ENCODE data around the gene BOK.
"Not testable (repeated sequence)": the region's sequence is repeated elsewhere in the genome, so short reads cannot be mapped to it uniquely, and the experiment has no call there.

The BOK gene

GRCh38 chr2:241563981-241564595 is 5.5 kb downstream of the BOK start:
- peak overlapping the region; percentile 82 for H3K27ac ChIP-seq (ENCODE audit: low read depth, low read length)
- H3K36me3 ChIP-seq (ENCODE audit: control insufficient read depth, insufficient read depth, low read length), result no peaks in the 10 kb centered on the region
- H3K27me3 ChIP-seq (ENCODE audit: control insufficient read depth, insufficient read depth, low read length), result no peaks in the 10 kb centered on the region
- H3K4me1 ChIP-seq (ENCODE audit: control insufficient read depth, insufficient read depth, low read length), result peaks cover 37% of the 10 kb centered on the region
- no peak overlapping the region for H3K9ac ChIP-seq (ENCODE audit: low read length)
- peak overlapping the region; percentile 9 for H3K4me3 ChIP-seq (ENCODE audit: low read length)

- Histone ChIP-seq H3K4me1 (ENCODE audit: control insufficient read depth, insufficient read depth, low read length) (peaks cover 37% of the 10 kb centered on the region), H3K4me3 (ENCODE audit: low read length) (no peak overlapping the region), H3K9ac (ENCODE audit: low read length) (no peak overlapping the region), H3K36me3 (ENCODE audit: control insufficient read depth, insufficient read depth, low read length) (no peaks in the 10 kb centered on the region), H3K27me3 (ENCODE audit: control insufficient read depth, insufficient read depth, low read length) (no peaks in the 10 kb centered on the region), H3K27ac (ENCODE audit: low read depth, low read length) (peak overlapping the region; percentile 82)
These were observed 6.3 kb downstream of the BOK start for GRCh38 chr2:241564596-241565410.

GRCh38 chr2:241565411-241565810 is 6.9 kb downstream of the BOK start:
- H3K9ac ChIP-seq (ENCODE audit: low read length), result no peak overlapping the region
- no peak overlapping the region for H3K4me3 ChIP-seq (ENCODE audit: low read length)
- H3K27ac ChIP-seq (ENCODE audit: low read depth, low read length), result peak overlapping the region; percentile 82
- no peaks in the 10 kb centered on the region for H3K36me3 ChIP-seq (ENCODE audit: control insufficient read depth, insufficient read depth, low read length)
- peaks cover 32% of the 10 kb centered on the region for H3K4me1 ChIP-seq (ENCODE audit: control insufficient read depth, insufficient read depth, low read length)
- H3K27me3 ChIP-seq (ENCODE audit: control insufficient read depth, insufficient read depth, low read length), result no peaks in the 10 kb centered on the region

DNA sequence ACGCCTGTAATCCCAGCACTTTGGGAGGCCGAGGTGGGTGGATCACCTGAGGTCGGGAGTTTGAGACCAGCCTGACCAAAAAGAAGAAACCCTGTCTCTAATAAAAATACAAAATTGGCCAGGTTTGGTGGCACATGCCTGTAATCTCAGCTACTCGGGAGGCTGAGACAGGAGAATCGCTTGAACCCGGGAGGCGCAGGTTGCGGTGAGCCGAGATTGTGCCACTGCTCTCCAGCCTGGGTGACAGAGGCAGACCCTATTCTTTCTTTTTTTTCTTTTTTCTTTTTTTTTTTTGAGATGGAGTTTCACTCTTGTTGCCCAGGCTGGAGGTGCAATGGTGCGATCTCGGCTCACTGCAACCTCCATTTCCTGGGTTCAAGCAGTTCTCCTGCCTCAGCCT is 7.5 kb downstream of the BOK start:
- H3K27me3 ChIP-seq (ENCODE audit: control insufficient read depth, insufficient read depth, low read length); H3K36me3 ChIP-seq (ENCODE audit: control insufficient read depth, insufficient read depth, low read length); H3K9ac ChIP-seq (ENCODE audit: low read length); H3K27ac ChIP-seq (ENCODE audit: low read depth, low read length); H3K4me3 ChIP-seq (ENCODE audit: low read length): not testable (repeated sequence)
- H3K4me1 ChIP-seq (ENCODE audit: control insufficient read depth, insufficient read depth, low read length), result peaks cover 29% of the 10 kb centered on the region

GRCh38 chr2:241566468-241566867 is 7.9 kb downstream of the BOK start:
- Histone ChIP-seq H3K36me3 (ENCODE audit: control insufficient read depth, insufficient read depth, low read length) (no peaks in the 10 kb centered on the region), H3K4me1 (ENCODE audit: control insufficient read depth, insufficient read depth, low read length) (peaks cover 26% of the 10 kb centered on the region), H3K4me3 (ENCODE audit: low read length) (no peak overlapping the region), H3K27ac (ENCODE audit: low read depth, low read length) (no peak overlapping the region), H3K9ac (ENCODE audit: low read length) (no peak overlapping the region), H3K27me3 (ENCODE audit: control insufficient read depth, insufficient read depth, low read length) (no peaks in the 10 kb centered on the region)

DNA sequence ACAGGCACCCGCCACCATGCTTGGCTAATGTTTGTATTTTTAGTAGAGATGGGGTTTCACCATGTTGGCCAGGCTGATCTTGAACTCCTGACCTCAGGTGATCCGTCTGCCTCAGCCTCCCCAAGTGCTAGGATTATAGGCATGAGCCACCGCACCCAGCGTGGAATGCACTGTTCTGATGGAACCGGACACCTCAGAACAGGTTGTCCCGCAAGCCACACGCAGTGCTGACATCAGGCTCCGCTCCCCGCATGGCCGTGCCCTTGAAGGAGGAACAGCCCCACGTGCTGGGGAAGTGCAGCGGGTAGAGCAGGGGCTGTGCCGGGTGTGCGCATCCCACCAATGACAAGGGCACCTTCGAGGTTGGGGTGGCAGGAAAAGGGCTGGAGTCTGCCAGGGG is 8.7 kb downstream of the BOK start:
- not testable (repeated sequence) for H3K9ac ChIP-seq (ENCODE audit: low read length); H3K27ac ChIP-seq (ENCODE audit: low read depth, low read length); H3K36me3 ChIP-seq (ENCODE audit: control insufficient read depth, insufficient read depth, low read length); H3K4me3 ChIP-seq (ENCODE audit: low read length); H3K27me3 ChIP-seq (ENCODE audit: control insufficient read depth, insufficient read depth, low read length)
- peaks cover 23% of the 10 kb centered on the region for H3K4me1 ChIP-seq (ENCODE audit: control insufficient read depth, insufficient read depth, low read length)

GRCh38 chr2:241567776-241568175 is 9.2 kb downstream of the BOK start:
- Histone ChIP-seq H3K9ac (ENCODE audit: low read length) (no peak overlapping the region), H3K27me3 (ENCODE audit: control insufficient read depth, insufficient read depth, low read length) (no peaks in the 10 kb centered on the region), H3K27ac (ENCODE audit: low read depth, low read length) (no peak overlapping the region), H3K36me3 (ENCODE audit: control insufficient read depth, insufficient read depth, low read length) (peaks cover 2% of the 10 kb centered on the region), H3K4me1 (ENCODE audit: control insufficient read depth, insufficient read depth, low read length) (peaks cover 22% of the 10 kb centered on the region), H3K4me3 (ENCODE audit: low read length) (no peak overlapping the region)

DNA sequence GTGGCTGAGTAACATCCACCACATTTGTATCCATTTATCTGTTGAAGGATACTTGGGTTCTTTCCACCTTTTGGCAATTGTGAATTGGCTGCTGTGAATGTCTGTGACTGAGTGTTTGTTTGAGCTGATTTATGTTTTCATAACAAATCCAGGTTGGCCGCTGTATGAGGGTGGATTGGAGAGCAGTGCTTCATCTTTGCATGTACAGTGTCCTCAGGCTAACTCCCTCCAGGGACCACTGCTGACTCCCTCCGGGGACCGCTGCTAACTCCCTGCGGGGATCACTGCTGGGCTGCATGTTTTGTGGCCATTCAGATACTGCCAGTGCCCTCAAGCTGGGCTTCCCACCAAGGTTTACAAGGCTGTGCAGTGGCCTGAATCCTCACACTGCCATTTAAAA is 10.2 kb downstream of the BOK start:
- no peak overlapping the region for H3K9ac ChIP-seq (ENCODE audit: low read length)

GRCh38 chr2:241569831-241570281 is 11.3 kb downstream of the BOK start:
- H3K27ac ChIP-seq (ENCODE audit: low read depth, low read length), result no peak overlapping the region
- H3K27me3 ChIP-seq (ENCODE audit: control insufficient read depth, insufficient read depth, low read length), result no peaks in the 10 kb centered on the region
- H3K9ac ChIP-seq (ENCODE audit: low read length), result no peak overlapping the region
- peaks cover 6% of the 10 kb centered on the region for H3K36me3 ChIP-seq (ENCODE audit: control insufficient read depth, insufficient read depth, low read length)
- H3K4me3 ChIP-seq (ENCODE audit: low read length), result no peak overlapping the region
- peaks cover 3% of the 10 kb centered on the region for H3K4me1 ChIP-seq (ENCODE audit: control insufficient read depth, insufficient read depth, low read length)

More for the DNA sequence above, 10.2 kb downstream of the BOK start:
- Histone ChIP-seq H3K36me3 (ENCODE audit: control insufficient read depth, insufficient read depth, low read length) (peaks cover 4% of the 10 kb centered on the region), H3K27ac (ENCODE audit: low read depth, low read length) (no peak overlapping the region), H3K27me3 (ENCODE audit: control insufficient read depth, insufficient read depth, low read length) (no peaks in the 10 kb centered on the region), H3K4me1 (ENCODE audit: control insufficient read depth, insufficient read depth, low read length) (peaks cover 13% of the 10 kb centered on the region), H3K4me3 (ENCODE audit: low read length) (no peak overlapping the region)

DNA sequence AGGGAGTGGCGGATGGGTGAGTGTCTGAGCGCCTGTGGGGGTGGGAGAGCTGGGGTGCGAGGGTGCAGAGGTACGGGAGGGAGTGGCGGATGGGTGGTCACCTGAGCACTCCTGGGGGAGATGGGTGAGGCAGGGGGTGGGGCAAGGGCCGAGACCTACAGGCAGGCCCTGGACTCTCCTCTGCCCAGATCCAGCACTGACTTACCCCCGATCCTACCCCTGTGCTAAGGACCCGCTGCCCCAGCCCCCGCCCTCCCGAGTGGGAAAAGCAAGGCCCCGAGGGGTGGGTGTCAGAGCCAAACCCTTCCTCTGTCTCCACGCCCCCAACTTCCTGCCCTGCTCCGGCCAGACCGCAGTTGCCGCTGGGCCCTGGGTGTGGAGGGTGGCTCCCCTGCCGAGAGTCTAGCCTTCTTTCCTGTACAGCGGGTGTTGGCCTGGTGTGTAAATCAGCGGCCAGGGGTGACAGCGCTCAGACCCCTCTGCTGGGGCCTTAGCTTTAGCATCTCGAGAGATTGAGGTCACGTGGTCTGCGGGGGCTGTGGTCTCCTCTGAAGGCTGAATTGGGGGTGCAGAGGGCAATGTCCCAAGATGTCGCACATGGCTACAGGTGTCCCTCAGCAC is 12.5 kb downstream of the BOK start:
- H3K36me3 ChIP-seq (ENCODE audit: control insufficient read depth, insufficient read depth, low read length), result peaks cover 6% of the 10 kb centered on the region
- no peak overlapping the region for H3K27ac ChIP-seq (ENCODE audit: low read depth, low read length)
- peaks cover 2% of the 10 kb centered on the region for H3K4me1 ChIP-seq (ENCODE audit: control insufficient read depth, insufficient read depth, low read length)
- no peak overlapping the region for H3K4me3 ChIP-seq (ENCODE audit: low read length)
- no peaks in the 10 kb centered on the region for H3K27me3 ChIP-seq (ENCODE audit: control insufficient read depth, insufficient read depth, low read length)
- H3K9ac ChIP-seq (ENCODE audit: low read length), result no peak overlapping the region

DNA sequence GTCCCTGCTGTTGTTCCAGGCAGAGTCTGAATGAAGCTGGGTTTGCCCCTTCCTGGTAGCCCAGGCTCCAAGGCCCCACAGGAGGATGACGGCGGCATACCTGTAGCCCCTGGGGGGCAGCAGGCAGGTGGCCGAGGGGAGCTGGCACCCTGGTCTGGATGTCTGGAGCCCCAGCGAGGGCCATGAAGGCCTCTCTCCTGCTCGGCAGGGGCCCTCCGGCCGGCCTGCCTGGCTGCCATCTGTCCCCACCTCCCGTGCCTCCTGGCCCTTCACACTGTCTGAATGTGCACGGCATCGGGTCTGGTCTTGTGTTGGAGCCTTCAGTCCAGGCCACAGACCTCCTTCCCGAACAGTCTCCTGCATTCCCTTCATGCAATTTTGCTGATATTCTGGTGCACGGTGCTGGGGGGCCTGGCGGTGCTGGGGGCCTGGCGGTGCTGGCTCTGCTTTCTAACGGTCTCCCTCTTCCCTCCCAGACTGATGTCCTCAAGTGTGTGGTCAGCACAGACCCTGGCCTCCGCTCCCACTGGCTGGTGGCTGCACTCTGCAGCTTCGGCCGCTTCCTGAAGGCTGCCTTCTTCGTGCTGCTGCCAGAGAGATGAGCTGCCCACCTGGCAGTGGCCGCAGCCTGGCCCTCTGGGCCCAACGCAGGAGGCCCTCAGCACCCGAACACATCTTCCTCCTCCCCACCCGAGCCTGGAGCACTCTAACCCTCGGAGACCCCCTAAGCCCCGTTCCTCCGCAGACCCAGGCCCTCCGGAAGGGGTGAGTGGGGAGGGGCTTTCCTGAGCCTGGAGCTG is 13.5 kb downstream of the BOK start:
- H3K4me1 ChIP-seq (ENCODE audit: control insufficient read depth, insufficient read depth, low read length), result peaks cover 2% of the 10 kb centered on the region
- H3K4me3 ChIP-seq (ENCODE audit: low read length), result no peak overlapping the region
- H3K27me3 ChIP-seq (ENCODE audit: control insufficient read depth, insufficient read depth, low read length), result no peaks in the 10 kb centered on the region
- H3K36me3 ChIP-seq (ENCODE audit: control insufficient read depth, insufficient read depth, low read length), result peaks cover 6% of the 10 kb centered on the region
- H3K27ac ChIP-seq (ENCODE audit: low read depth, low read length), result no peak overlapping the region
- H3K9ac ChIP-seq (ENCODE audit: low read length), result no peak overlapping the region

Data from rectal smooth muscle tissue (tissue), 1 donor.